H9 (cell line): Measurements from ENCODE around the gene RPGR. TPM values are rescaled to one million over a fixed set of nuclear protein-coding genes. Genes with fewer than 3 reads are reported as not detected.

Experiments
- DNase-seq: peaks from one replicate; pipeline ENCODE4 v3.0.0-alpha.2; 2017
- H2AFZ ChIP-seq: one replicate; pipeline ENCODE4 v1.6.1; 2013; ENCODE audit warnings: mild to moderate bottlenecking, low read length, control low read depth, moderate library complexity
- H2AK5ac ChIP-seq: 2 replicates; pipeline ENCODE4 v1.6.1; 2013; ENCODE audit warnings: low read length, control low read depth, mixed read lengths; ENCODE audit not compliant: insufficient read length
- H2BK120ac ChIP-seq: one replicate; pipeline ENCODE4 v1.6.1; 2013; ENCODE audit warnings: low read depth, mild to moderate bottlenecking, low read length, control low read depth, inconsistent platforms; ENCODE audit not compliant: poor library complexity, severe bottlenecking
- H2BK12ac ChIP-seq: 2 replicates; pipeline ENCODE4 v1.6.1; 2013; ENCODE audit warnings: low read length, control low read depth, mixed read lengths, low read depth; ENCODE audit not compliant: insufficient read length
- H2BK15ac ChIP-seq: 2 replicates; pipeline ENCODE4 v1.6.1; 2013; ENCODE audit warnings: low read depth, low read length, control low read depth
- H2BK20ac ChIP-seq: one replicate; pipeline ENCODE4 v1.6.1; 2013; ENCODE audit warnings: low read depth, mild to moderate bottlenecking, low read length, control low read depth, inconsistent platforms; ENCODE audit not compliant: poor library complexity, severe bottlenecking
- H2BK5ac ChIP-seq: 2 replicates; pipeline ENCODE4 v1.6.1; 2013; ENCODE audit warnings: low read length, control low read depth, mixed read lengths; ENCODE audit not compliant: insufficient read length
- H3K14ac ChIP-seq: 2 replicates; pipeline ENCODE4 v1.6.1; 2013; ENCODE audit warnings: low read length, control low read depth; ENCODE audit not compliant: insufficient read depth
- H3K18ac ChIP-seq: 2 replicates; pipeline ENCODE4 v1.6.1; 2013; ENCODE audit warnings: low read depth, mild to moderate bottlenecking, mixed read lengths, low read length, control low read depth; ENCODE audit not compliant: insufficient read length
- H3K23ac ChIP-seq: 2 replicates; pipeline ENCODE4 v1.6.1; 2013; ENCODE audit warnings: low read length, control low read depth, mixed read lengths, low read depth; ENCODE audit not compliant: insufficient read length
- H3K23me2 ChIP-seq: 2 replicates; pipeline ENCODE4 v1.6.1; 2013; ENCODE audit warnings: low read depth, mild to moderate bottlenecking, mixed read lengths, low read length, control low read depth; ENCODE audit not compliant: insufficient read length, poor library complexity, severe bottlenecking
- H3K27ac ChIP-seq: 2 replicates; pipeline ENCODE4 v1.5.1; 2013; ENCODE audit warnings: low read length, control low read depth, mixed read lengths, low read depth; ENCODE audit not compliant: insufficient read length
- H3K27me3 ChIP-seq: 2 replicates; pipeline ENCODE4 v1.6.1; 2013; ENCODE audit warnings: low read length, control low read depth, inconsistent platforms; ENCODE audit not compliant: insufficient read depth
- H3K4ac ChIP-seq: 2 replicates; pipeline ENCODE4 v1.6.1; 2013; ENCODE audit warnings: low read depth, mild to moderate bottlenecking, control low read depth, inconsistent platforms, low read length, moderate library complexity
- H3K4me1 ChIP-seq: 2 replicates; pipeline ENCODE4 v1.6.1; 2013; ENCODE audit warnings: low read length, control low read depth, inconsistent platforms; ENCODE audit not compliant: insufficient read depth
- H3K4me2 ChIP-seq: 2 replicates; pipeline ENCODE4 v1.6.1; 2013; ENCODE audit warnings: low read length, control low read depth, mixed read lengths; ENCODE audit not compliant: insufficient read length, insufficient read depth
- H3K56ac ChIP-seq: 2 replicates; pipeline ENCODE4 v1.6.1; 2013; ENCODE audit warnings: low read depth, mild to moderate bottlenecking, mixed read lengths, low read length, control low read depth; ENCODE audit not compliant: insufficient read length
- H3K79me1 ChIP-seq: 2 replicates; pipeline ENCODE4 v1.6.1; 2013; ENCODE audit warnings: low read depth, mild to moderate bottlenecking, moderate library complexity, low read length, control low read depth, inconsistent platforms; ENCODE audit not compliant: insufficient read depth, poor library complexity, severe bottlenecking
- H3K79me2 ChIP-seq: 2 replicates; pipeline ENCODE4 v1.6.1; 2013; ENCODE audit warnings: low read length, control low read depth, inconsistent platforms; ENCODE audit not compliant: insufficient read depth
- H3K9ac ChIP-seq: 2 replicates; pipeline ENCODE4 v1.6.1; 2013; ENCODE audit warnings: low read length, control low read depth, mixed read lengths; ENCODE audit not compliant: insufficient read length; ENCODE audit errors: extremely low read depth
- H3K9me3 ChIP-seq: one replicate; pipeline ENCODE4 v1.6.1; 2013; ENCODE audit warnings: low read depth, low read length, inconsistent platforms; ENCODE audit not compliant: control insufficient read depth
- H3T11ph ChIP-seq: one replicate; pipeline ENCODE4 v1.6.1; 2013; ENCODE audit warnings: mild to moderate bottlenecking, low read length, control low read depth, inconsistent platforms
- H4K20me1 ChIP-seq: one replicate; pipeline ENCODE4 v1.6.1; 2013; ENCODE audit not compliant: control insufficient read depth, insufficient read length, insufficient read depth
- H4K5ac ChIP-seq: 2 replicates; pipeline ENCODE4 v1.6.1; 2013; ENCODE audit warnings: low read depth, mild to moderate bottlenecking, mixed read lengths, low read length, control low read depth; ENCODE audit not compliant: insufficient read length
- H4K8ac ChIP-seq: replicated peaks from 2 replicates; pipeline ENCODE4 v1.6.1; 2013; ENCODE audit warnings: low read length, control low read depth, mixed read lengths, low read depth; ENCODE audit not compliant: insufficient read length
- H4K91ac ChIP-seq: 2 replicates; pipeline ENCODE4 v1.6.1; 2013; ENCODE audit warnings: low read depth, mild to moderate bottlenecking, moderate library complexity, mixed read lengths, low read length, control low read depth; ENCODE audit not compliant: insufficient read length
- H3K27ac Mint-ChIP-seq, 3 experiments: 2 replicates in 2 of 3; 3 replicates in 1 of 3; pipeline ENCODE4 v1.8.0; 2020 to 2021; ENCODE audit warnings: mixed read lengths in 3 of 3, mild to moderate bottlenecking in 1 of 3, moderate library complexity in 1 of 3
- H3K27me3 Mint-ChIP-seq: 2 replicates; pipeline ENCODE4 v1.8.0; 2021; ENCODE audit warnings: low read depth, mild to moderate bottlenecking, moderate library complexity, mixed read lengths
- H3K36me3 Mint-ChIP-seq, 3 experiments: 2 replicates in 2 of 3; 3 replicates in 1 of 3; pipeline ENCODE4 v1.8.0; 2020 to 2021; ENCODE audit warnings: low read depth in 3 of 3, mixed read lengths in 3 of 3; ENCODE audit not compliant: insufficient read depth in 1 of 3
- H3K4me1 Mint-ChIP-seq, 2 experiments: 2 replicates each; pipeline ENCODE4 v1.8.0; 2020; ENCODE audit warnings: mixed read lengths in 2 of 2
- H3K4me3 Mint-ChIP-seq, 2 experiments: 2 replicates in 1 of 2; 3 replicates in 1 of 2; pipeline ENCODE4 v1.8.0; 2020 to 2021; ENCODE audit warnings: mild to moderate bottlenecking in 2 of 2, mixed read lengths in 2 of 2, moderate library complexity in 1 of 2
- H3K9me3 Mint-ChIP-seq, 2 experiments: 2 replicates in 1 of 2; 3 replicates in 1 of 2; pipeline ENCODE4 v1.8.0; 2020; ENCODE audit warnings: mild to moderate bottlenecking in 2 of 2, mixed read lengths in 2 of 2, moderate library complexity in 1 of 2
- CTCF ChIP-seq: fragments of 200-600 bp; sonication (generic); conservative IDR thresholded peaks from 3 replicates; pipeline ENCODE4 v1.8.0; 2021; ENCODE audit warnings: antibody characterized with exemption, mild to moderate bottlenecking
- total RNA-seq: library from RNA; stranded (reverse); gene quantifications from 2 replicates; pipeline ENCODE4 v1.2.1, GENCODE V29; 2021

RPGR gene
- total RNA-seq, 1 experiment from 2014 or later = 7.3 TPM

DNA sequence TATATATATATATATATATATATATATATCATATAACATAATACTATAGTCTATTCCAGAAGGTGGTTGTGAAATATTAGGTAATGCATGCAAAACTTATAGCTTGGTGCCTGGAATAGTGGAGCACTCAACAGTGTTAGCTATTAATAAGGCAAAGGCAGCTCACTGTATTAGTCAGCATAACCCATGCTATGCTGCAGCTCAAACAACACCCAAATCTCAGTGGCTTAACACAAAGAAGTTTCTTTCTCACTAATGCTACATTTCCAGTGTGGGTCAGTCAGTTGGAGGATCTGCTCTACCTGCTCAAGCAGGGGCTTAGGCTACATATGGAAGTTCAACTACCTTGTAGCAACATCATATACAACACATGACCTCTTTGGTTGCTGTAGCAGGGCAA is 5.2 kb upstream of the RPGR start:
- Histone ChIP-seq H3T11ph (no peak overlapping the region), H3K4ac (no peak overlapping the region), H2BK15ac (no peak overlapping the region), H3K79me2 (no peaks in the 10 kb centered on the region), H3K14ac (no peak overlapping the region), H3K23ac (no peak overlapping the region), H4K20me1 (no peaks in the 10 kb centered on the region), H3K27me3 (no peaks in the 10 kb centered on the region), H3K79me1 (no peaks in the 10 kb centered on the region), H3K9ac (no peak overlapping the region), H3K9me3 (no peaks in the 10 kb centered on the region), H4K8ac (no peak overlapping the region), H3K56ac (no peak overlapping the region), H3K4me2 (no peak overlapping the region), H2BK12ac (no peak overlapping the region), H4K5ac (no peak overlapping the region), H3K27ac (no peak overlapping the region), H2BK5ac (no peak overlapping the region), H2BK20ac (no peak overlapping the region), H2BK120ac (no peak overlapping the region), H3K18ac (no peak overlapping the region), H3K4me1 (no peaks in the 10 kb centered on the region), H4K91ac (no peak overlapping the region), H3K23me2 (no peaks in the 10 kb centered on the region), H2AFZ (no peak overlapping the region), H2AK5ac (no peak overlapping the region)
- Mint-ChIP-seq H3K27me3 (peaks cover 1% of the 10 kb centered on the region; the same call in 1 of the 2 replicates), H3K36me3 (no peaks in the 10 kb centered on the region; a peak in 2 of 7 replicates), H3K9me3 (peaks cover 60 to 70% of the 10 kb centered on the region in 2 experiments), H3K27ac (no peak overlapping the region), H3K4me3 (no peak overlapping the region), H3K4me1 (peaks cover 0 to 2% of the 10 kb centered on the region in 2 experiments; a peak in 2 of 4 replicates)
- DNase-seq = no peak
- no peak for TF ChIP-seq CTCF
